AG04450 (cell line): ENCODE data around the gene HRCT1. TPM values are rescaled to one million over a fixed set of nuclear protein-coding genes. Genes with fewer than 3 reads are reported as not detected.
"Not testable (repeated sequence)": the region's sequence is repeated elsewhere in the genome, so short reads cannot be mapped to it uniquely, and the experiment has no call there.

Experiments
- CTCF ChIA-PET: fragments of 300-600, 350-600 bp; formaldehyde crosslinking; extraction: SDS; loops from one replicate; lab custom pipeline; 2022; ENCODE audit warnings: antibody characterized with exemption, inconsistent platforms; lab: Charles Lee
- POLR2A ChIA-PET: fragments of 350-600 bp; formaldehyde crosslinking; extraction: SDS; loops from one replicate; lab custom pipeline; 2021; ENCODE audit warnings: antibody characterized with exemption, inconsistent platforms; lab: Yijun Ruan, JAX
- DNase-seq: peaks from one replicate; pipeline ENCODE4 v3.0.0-alpha.2; 2011; ENCODE audit warnings: low read depth, low spot score
- H3K27ac ChIP-seq: one replicate; pipeline ENCODE4 v1.5.1; 2012; ENCODE audit warnings: low read depth, low read length, control low read depth
- H3K27me3 ChIP-seq: one replicate; pipeline ENCODE4 v1.6.0; 2012; ENCODE audit warnings: low read length; ENCODE audit not compliant: control insufficient read depth, insufficient read depth
- H3K4me3 ChIP-seq: 2 replicates; pipeline ENCODE4 v1.5.1; 2011; ENCODE audit warnings: mild to moderate bottlenecking, low read depth, low read length, control low read depth
- H3K9me3 ChIP-seq: 2 replicates; pipeline ENCODE4 v1.5.1; 2012; ENCODE audit warnings: low read length; ENCODE audit not compliant: control insufficient read depth, insufficient read depth
- polyA plus RNA-seq: library from polyadenylated mRNA; depleted of rRNA; stranded (reverse); fragments of >200 nt; gene quantifications from 2 replicates; pipeline ENCODE4 v1.2.3, GENCODE V29; 2011
- TF ChIP-seq, protein P1 (sequence below): IDR thresholded peaks from 2 replicates; pipeline ENCODE4 v1.5.1; 2011; ENCODE audit warnings: low read depth, low read length, control low read depth, inconsistent platforms

HRCT1 gene
- polyA plus RNA-seq, 1 experiment, result 2.7 TPM

DNA sequence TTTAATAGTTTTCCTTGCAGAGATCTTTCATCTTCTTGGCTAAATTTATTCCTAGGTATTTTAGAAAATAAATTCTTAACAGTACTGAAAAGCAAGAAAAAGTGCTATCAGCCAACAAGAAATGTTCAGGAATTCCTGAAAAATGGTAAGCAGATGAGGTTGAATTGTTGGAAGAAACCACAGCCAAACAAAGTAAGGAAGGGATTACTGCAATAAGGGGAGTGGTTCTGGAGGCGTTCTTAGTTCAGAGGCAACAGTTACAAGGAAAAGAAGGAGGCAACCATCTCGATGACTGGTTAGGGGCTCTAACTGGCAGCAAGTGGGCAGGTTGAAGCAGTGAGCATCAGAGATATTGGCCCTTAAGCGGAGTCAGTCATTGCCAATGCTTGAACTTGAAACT is 23.0 kb upstream of the HRCT1 start:
- ChIA-PET POLR2A (no interaction called here), CTCF (interaction anchor here (0.8 to 3.0 kb wide), 34 partner anchors 9 to 309 kb away, joined by 3 to 108 read pairs (median 6); partner anchors contain the start of genes FAM221B, HINT2, NPR2 and SPAG8)
- TF ChIP-seq, protein P1, sequence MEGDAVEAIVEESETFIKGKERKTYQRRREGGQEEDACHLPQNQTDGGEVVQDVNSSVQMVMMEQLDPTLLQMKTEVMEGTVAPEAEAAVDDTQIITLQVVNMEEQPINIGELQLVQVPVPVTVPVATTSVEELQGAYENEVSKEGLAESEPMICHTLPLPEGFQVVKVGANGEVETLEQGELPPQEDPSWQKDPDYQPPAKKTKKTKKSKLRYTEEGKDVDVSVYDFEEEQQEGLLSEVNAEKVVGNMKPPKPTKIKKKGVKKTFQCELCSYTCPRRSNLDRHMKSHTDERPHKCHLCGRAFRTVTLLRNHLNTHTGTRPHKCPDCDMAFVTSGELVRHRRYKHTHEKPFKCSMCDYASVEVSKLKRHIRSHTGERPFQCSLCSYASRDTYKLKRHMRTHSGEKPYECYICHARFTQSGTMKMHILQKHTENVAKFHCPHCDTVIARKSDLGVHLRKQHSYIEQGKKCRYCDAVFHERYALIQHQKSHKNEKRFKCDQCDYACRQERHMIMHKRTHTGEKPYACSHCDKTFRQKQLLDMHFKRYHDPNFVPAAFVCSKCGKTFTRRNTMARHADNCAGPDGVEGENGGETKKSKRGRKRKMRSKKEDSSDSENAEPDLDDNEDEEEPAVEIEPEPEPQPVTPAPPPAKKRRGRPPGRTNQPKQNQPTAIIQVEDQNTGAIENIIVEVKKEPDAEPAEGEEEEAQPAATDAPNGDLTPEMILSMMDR, result no peak
- H3K27ac ChIP-seq, result no peak overlapping the region
- no peak overlapping the region for H3K4me3 ChIP-seq
- no peaks in the 10 kb centered on the region for H3K9me3 ChIP-seq
- no peak for DNase-seq
- H3K27me3 ChIP-seq, result peaks cover 4% of the 10 kb centered on the region

DNA sequence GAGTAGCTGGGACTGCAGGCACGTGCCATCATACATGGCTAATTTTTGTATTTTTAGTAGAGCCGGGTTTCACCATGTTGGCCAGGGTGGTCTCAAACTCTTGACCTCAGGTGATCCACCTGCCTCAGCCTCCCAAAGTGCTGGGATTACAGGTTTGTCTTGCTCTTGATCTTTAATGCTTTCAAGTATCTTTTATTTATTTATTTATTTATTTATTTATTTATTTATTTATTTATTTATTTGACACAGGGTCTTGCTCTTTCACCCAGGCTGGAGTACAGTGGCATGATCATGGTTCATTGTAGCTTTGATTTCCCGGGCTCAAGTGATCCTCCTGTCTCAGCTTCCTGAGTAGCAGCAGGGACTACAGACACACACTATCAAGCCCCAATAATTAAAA is 21.1 kb upstream of the HRCT1 start:
- DNase-seq, H3K27me3 ChIP-seq, POLR2A ChIA-PET, H3K4me3 ChIP-seq, H3K27ac ChIP-seq, H3K9me3 ChIP-seq: not testable (repeated sequence)
- CTCF ChIA-PET, result interaction anchor here (1.1 to 1.9 kb wide), 3 partner anchors 59 to 95 kb away, joined by 4 to 5 read pairs (median 5); no protein-coding TSS in a partner anchor

DNA sequence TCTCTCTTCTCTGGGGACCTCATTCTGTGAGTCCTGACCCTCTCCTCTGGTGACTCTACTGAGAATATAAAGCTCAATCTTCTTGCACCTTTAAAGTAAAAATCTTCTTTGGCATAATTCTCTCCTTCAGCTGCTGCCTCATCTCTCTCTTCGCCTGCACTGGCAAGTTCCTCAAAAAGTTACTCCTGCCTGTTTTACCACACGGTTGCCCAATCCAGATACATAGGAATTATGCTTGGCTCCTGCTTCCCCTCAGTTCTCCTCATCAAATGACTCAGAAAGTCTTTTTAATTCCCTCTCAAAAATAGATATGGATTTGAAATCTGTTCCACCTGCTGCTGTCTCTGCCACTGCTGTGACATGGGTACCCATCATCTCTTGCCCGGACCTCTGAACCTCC is 14.4 kb upstream of the HRCT1 start:
- Histone ChIP-seq H3K4me3 (no peak overlapping the region), H3K27me3 (peaks cover 21% of the 10 kb centered on the region), H3K27ac (no peak overlapping the region), H3K9me3 (no peaks in the 10 kb centered on the region)
- TF ChIP-seq, protein P1, result no peak
- ChIA-PET CTCF (interaction anchor here (1.4 to 2.1 kb wide), 2 partner anchors 10 to 12 kb away, joined by 5 to 17 read pairs; no protein-coding TSS in a partner anchor), POLR2A (no interaction called here)
- DNase-seq, result no peak

GRCh38 chr9:35892051-35892450 is 14.0 kb upstream of the HRCT1 start:
- H3K27ac ChIP-seq, result no peak overlapping the region
- no peak overlapping the region for H3K4me3 ChIP-seq
- no peak for DNase-seq
- ChIA-PET POLR2A (no interaction called here), CTCF (interaction anchor here (1.4 to 2.1 kb wide), 2 partner anchors 10 to 11 kb away, joined by 5 to 17 read pairs; no protein-coding TSS in a partner anchor)
- H3K9me3 ChIP-seq, result no peaks in the 10 kb centered on the region
- TF ChIP-seq, protein P1, result no peak
- H3K27me3 ChIP-seq, result peaks cover 21% of the 10 kb centered on the region

DNA sequence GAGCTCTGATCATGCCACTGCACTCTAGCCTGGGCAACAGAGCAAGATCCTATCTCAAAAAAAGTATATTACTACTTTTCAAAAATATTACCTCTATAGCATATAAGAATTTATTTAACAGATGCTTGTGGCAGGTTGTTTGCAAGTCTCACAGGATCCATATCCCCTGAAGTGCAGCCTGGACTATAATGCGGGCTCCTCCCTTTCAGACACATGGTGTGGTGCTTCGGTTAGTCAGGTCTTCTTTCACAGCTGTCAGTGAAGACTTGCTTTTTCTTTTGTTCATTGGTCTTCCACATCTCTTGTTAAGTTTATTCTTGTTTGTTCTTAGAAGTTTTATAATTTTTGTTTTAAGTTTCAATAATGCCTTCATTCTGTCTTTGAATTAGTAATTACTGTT is 9.4 kb upstream of the HRCT1 start:
- CTCF ChIA-PET, result interaction anchor here (4.7 kb wide), 1 partner anchor 14 kb away, joined by 27 read pairs; no protein-coding TSS in a partner anchor
- H3K27ac ChIP-seq, result no peak overlapping the region
- H3K9me3 ChIP-seq, result no peaks in the 10 kb centered on the region
- peaks cover 26% of the 10 kb centered on the region for H3K27me3 ChIP-seq
- POLR2A ChIA-PET, result no interaction called here
- no peak for DNase-seq
- H3K4me3 ChIP-seq, result no peak overlapping the region
- TF ChIP-seq, protein P1, result no peak

DNA sequence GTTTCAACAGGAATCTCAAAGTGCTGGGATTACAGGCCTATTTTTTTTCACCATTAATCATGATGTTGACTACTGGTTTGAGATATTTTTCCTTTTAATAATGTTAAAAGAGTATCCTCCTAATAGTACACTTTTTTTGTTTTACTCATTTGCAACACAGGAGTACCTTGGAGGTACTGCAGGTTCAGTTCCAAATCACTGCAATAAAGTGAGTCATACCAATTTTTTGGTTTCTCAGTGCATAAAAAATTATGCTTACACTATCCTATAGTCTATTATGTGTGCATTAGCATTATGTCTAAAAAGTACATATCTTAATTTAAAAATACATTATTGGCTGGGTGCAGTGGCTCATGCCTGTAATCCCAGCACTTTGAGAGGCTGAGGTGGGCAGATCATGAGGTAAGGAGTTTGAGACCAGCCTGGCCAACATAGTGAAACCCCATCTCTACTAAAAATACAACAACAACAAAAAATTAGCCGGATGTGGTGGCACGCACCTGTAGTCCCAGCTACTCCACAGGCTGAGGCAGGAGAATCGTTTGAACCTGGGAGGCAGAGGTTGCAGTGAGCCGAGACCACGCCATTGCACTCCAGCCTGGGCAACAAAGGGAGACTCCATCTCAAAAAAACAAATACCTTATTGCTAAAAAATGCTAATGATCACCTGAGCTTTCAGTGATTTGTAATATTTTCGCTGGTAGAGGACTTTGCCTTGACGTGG is 8.5 kb upstream of the HRCT1 start:
- POLR2A ChIA-PET, H3K9me3 ChIP-seq, H3K4me3 ChIP-seq, DNase-seq, H3K27ac ChIP-seq: not testable (repeated sequence)
- CTCF ChIA-PET, result interaction anchor here (0.7 to 4.7 kb wide), 4 partner anchors 15 to 48 kb away, joined by 3 to 27 read pairs (median 8); no protein-coding TSS in a partner anchor
- peaks cover 20% of the 10 kb centered on the region for H3K27me3 ChIP-seq
